Kidney epithelial cell (primary cell): Measurements from ENCODE around the gene MYO1G. TPM values are rescaled to one million over a fixed set of nuclear protein-coding genes. Genes with fewer than 3 reads are reported as not detected.
"Not testable (repeated sequence)": the region's sequence is repeated elsewhere in the genome, so short reads cannot be mapped to it uniquely, and the experiment has no call there.

Experiments
- DNase-seq: peaks from one replicate; pipeline ENCODE4 v3.0.0-alpha.2; 2010; ENCODE audit warnings: low read depth
- H3K27me3 ChIP-seq: 2 replicates; pipeline ENCODE4 v1.6.0; 2011; ENCODE audit warnings: low read length; ENCODE audit not compliant: control insufficient read depth, insufficient read depth
- H3K36me3 ChIP-seq: 2 replicates; pipeline ENCODE4 v1.5.1; 2011; ENCODE audit warnings: low read length; ENCODE audit not compliant: control insufficient read depth, insufficient read depth
- H3K4me3 ChIP-seq: 2 replicates; pipeline ENCODE4 v1.5.1; 2011; ENCODE audit warnings: low read depth, mild to moderate bottlenecking, control low read depth, low read length
- total RNA-seq: library from RNA; depleted of rRNA; stranded (reverse); fragments of >200 nt; gene quantifications from 2 replicates; pipeline ENCODE4 v1.2.3, GENCODE V29; 2015
- TF ChIP-seq, protein P1 (sequence below): IDR thresholded peaks from 2 replicates; pipeline ENCODE4 v1.5.1; 2011; ENCODE audit warnings: mild to moderate bottlenecking, moderate library complexity, low read length, control low read depth, inconsistent platforms; ENCODE audit not compliant: insufficient read depth, poor library complexity, severe bottlenecking

The MYO1G gene
- total RNA-seq, 1 donor from 2014 or later: 0.04 TPM

DNA sequence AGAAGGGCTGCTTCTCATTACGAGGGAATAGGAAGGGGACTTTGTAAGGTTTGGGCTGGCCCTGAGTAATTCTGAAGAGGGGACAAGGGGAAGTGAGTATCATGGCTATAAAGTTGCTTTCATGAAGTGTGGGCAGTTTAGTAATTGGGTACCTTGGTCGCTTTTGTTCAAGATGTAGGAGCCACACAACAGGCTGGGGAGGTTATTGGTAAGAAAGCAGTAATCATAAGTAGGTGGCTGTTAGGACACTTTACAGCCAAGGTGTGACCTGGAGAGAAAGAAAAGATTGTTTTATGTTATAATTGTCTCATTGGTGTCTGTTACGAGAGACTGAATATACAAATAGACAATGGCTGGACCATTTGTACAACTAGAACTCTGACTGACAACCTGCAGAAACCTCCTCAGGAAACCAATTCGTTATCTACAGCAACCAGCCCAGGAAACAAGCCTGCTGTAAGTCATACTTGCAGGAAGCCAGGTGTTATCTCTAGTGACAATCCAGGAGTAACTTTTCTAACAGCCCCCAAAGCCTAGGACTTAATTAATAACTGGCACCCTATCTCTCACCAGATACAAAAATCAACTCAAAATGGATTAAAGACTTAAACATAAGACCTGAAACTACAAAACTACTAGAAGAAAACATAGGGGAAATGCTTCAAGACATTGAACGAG, 16.2 kb upstream of the MYO1G start:
- TF ChIP-seq, protein P1, sequence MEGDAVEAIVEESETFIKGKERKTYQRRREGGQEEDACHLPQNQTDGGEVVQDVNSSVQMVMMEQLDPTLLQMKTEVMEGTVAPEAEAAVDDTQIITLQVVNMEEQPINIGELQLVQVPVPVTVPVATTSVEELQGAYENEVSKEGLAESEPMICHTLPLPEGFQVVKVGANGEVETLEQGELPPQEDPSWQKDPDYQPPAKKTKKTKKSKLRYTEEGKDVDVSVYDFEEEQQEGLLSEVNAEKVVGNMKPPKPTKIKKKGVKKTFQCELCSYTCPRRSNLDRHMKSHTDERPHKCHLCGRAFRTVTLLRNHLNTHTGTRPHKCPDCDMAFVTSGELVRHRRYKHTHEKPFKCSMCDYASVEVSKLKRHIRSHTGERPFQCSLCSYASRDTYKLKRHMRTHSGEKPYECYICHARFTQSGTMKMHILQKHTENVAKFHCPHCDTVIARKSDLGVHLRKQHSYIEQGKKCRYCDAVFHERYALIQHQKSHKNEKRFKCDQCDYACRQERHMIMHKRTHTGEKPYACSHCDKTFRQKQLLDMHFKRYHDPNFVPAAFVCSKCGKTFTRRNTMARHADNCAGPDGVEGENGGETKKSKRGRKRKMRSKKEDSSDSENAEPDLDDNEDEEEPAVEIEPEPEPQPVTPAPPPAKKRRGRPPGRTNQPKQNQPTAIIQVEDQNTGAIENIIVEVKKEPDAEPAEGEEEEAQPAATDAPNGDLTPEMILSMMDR: no peak
- no peaks in the 10 kb centered on the region for H3K27me3 ChIP-seq
- DNase-seq: no peak

DNA sequence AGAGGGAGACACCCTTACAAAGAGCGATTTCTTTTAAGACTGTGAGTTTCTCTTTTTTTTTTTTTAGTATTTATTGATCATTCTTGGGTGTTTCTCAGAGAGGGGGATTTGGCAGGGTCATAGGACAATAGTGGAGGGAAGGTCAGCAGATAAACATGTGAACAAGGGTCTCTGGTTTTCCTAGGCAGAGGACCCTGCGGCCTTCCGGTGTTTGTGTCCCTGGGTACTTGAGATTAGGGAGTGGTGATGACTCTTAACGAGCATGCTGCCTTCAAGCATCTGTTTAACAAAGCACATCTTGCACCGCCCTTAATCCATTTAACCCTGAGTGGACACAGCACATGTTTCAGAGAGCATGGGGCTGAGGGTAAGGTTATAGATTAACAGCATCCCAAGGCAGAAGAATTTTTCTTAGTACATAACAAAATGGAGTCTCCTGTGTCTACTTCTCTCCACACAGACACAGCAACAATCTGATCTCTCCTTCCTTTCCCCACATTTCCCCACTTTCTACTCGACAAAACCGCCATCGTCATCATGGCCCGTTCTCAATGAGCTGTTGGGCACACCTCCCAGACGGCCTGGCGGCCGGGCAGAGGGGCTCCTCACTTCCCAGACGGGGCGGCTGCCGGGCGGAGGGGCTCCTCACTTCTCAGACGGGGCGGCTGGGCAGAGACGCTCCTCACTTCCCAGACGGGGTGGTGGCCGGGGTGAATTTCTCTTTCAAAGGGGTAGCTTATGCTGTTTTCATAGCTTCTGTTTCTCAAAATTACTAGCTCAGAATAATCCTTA, 13.4 kb upstream of the MYO1G start:
- not testable (repeated sequence) for H3K27me3 ChIP-seq, H3K36me3 ChIP-seq, H3K4me3 ChIP-seq, DNase-seq

More for the DNA sequence above, 16.2 kb upstream of the MYO1G start:
- no peaks in the 10 kb centered on the region for H3K36me3 ChIP-seq
- no peak overlapping the region for H3K4me3 ChIP-seq

DNA sequence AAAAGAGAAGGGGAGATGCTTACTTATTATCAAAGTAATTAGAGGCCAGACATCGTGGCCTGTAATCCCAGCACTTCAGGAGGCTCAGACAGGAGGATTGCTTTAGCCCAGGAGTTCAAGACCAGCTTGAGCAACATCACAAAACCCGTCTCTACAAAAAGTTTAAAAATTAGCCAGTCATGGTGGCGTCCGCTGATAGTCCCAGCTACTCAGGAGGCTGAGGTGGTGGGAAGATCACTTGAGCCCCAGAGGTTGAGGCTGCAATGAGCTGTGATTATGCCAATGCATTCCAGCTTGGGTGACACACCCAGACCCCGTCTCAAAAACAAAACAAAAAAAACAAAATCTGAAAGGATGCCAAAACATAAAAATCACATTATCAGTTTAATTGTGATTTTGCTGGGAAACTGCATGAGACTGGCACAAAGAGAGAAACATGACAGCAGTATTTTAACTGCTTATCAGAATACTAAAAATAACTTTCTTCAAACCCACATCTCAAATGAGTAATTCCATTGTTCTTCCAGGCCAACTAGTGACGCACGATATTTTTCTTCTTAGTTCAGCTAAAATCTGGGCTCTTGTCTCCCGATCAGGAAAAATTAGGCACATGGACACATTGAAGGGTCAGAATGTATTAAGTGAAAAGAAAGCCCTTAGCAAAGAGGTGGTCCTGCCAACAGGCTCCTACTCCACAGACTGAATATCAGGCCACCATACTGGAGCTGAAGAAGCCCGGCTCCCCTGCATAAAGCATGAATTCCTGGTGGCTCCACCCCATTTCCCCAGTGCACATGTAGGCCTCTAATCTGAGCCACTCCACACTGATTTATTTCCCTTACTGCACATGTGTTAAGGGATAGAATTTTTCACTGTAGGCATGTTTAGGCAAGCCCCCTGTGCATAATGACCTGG, 11.6 kb upstream of the MYO1G start:
- no peak for DNase-seq
- no peaks in the 10 kb centered on the region for H3K27me3 ChIP-seq
- TF ChIP-seq, protein P1: no peak
- H3K36me3 ChIP-seq: no peaks in the 10 kb centered on the region
- no peak overlapping the region for H3K4me3 ChIP-seq

DNA sequence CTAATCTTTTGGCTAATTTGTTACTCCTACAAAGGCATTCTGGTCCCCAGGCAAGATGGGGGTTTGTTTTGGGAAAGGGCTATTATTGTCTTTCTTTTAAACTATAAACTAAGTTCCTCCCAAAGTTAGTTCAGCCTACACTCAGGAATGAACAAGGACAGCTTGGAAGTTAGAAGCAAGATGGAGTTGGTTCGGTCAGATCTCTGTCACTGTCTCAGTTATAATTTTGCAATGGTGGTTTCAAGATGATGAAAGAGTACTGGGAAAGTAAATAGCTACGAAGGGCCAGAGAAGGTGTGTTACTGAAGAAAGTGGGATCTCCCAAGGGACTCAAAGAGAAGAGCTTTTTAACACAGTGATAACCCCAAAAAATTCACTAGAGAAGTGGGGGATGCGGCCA, 10.3 kb upstream of the MYO1G start:
- Histone ChIP-seq H3K36me3 (peaks cover 3% of the 10 kb centered on the region), H3K27me3 (no peaks in the 10 kb centered on the region), H3K4me3 (no peak overlapping the region)
- DNase-seq: no peak
- TF ChIP-seq, protein P1: no peak

DNA sequence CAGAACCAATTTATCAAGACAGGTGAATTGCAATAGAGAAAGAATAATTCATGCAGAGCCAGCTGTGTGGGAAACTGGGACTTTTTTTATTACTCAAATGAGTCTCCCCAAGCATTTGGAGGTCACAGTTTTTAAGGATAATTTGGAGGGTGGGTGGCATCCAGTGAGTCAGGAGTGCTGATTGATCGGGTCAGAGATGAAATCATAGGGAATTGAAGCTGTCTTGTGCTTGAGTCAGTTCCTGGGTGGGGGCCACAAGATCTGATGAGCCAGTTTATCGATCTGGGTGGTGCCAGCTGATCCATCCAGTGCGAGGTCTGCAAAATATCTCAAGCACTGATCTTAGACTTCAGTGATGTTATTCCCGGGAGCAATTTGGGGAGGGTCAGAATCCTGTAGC, 9.9 kb upstream of the MYO1G start:
- TF ChIP-seq, protein P1: no peak
- H3K4me3 ChIP-seq: no peak overlapping the region
- no peaks in the 10 kb centered on the region for H3K27me3 ChIP-seq
- no peak for DNase-seq
- peaks cover 3% of the 10 kb centered on the region for H3K36me3 ChIP-seq

DNA sequence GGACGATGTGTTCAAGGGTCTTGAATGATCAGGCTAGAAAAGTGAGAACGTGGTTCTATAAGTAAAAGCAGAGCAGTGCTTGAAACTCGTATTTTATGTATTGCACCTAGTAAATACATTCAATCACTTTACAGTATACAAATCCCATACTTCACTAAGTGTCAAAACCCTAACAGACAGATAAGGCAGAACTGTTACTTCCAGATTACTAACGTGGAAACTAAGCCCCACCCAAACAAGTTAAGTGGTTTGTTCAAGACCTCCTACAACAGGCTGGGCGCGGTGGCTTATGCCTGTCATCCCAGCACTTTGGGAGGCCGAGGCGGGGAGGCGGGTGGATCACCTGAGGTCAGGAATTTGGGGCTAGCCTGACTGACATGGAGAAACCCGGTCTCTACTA, 9.2 kb upstream of the MYO1G start:
- Histone ChIP-seq H3K4me3 (no peak overlapping the region), H3K27me3 (no peaks in the 10 kb centered on the region), H3K36me3 (peaks cover 3% of the 10 kb centered on the region)
- TF ChIP-seq, protein P1: no peak
- no peak for DNase-seq
